ENCODE data around the gene FHIP1A. TPM values are rescaled to one million over a fixed set of nuclear protein-coding genes. Genes with fewer than 3 reads are reported as not detected.
A peak's percentile ranks its signal among the peaks of the same experiment; 100 is the strongest.

The FHIP1A gene
- total and polyA plus RNA-seq, 2 of the 13 experiments (the other 11 are each of a cell fraction or from before 2014, with no cell fraction given), result 4.1 to 6.2 TPM

GRCh38 chr4:151408630-151409469 is at the start of gene FHIP1A (continued):
- TF ChIP-seq SETDB1 (CRISPR knock-in tag; IDR thresholded peaks at IDR 0.05; ENCODE audit: borderline replicate concordance) (no peak), ZNF816 (CRISPR knock-in tag; IDR thresholded peaks at IDR 0.05; ENCODE audit: borderline replicate concordance) (no peak), DNMT1 (CRISPR knock-in tag; IDR thresholded peaks at IDR 0.05) (no peak), MLX (CRISPR knock-in tag; IDR thresholded peaks at IDR 0.05) (peak; percentile 37; the same call in 1 of the 2 replicates), MYC (CRISPR knock-in tag; IDR thresholded peaks at IDR 0.05; ENCODE audit: borderline replicate concordance) (peak; percentile 38; the same call in 1 of the 2 replicates), ATF7 (IDR thresholded peaks at IDR 0.05) (no peak), ATF7 (CRISPR knock-in tag; IDR thresholded peaks at IDR 0.05) (no peak), RBM22 (optimal IDR thresholded peaks at IDR 0.05; ENCODE audit: low read length) (no peak), SMAD3 (CRISPR knock-in tag; IDR thresholded peaks at IDR 0.05) (no peak; the same call in 1 of the 2 replicates), PRDM15 (CRISPR knock-in tag; IDR thresholded peaks at IDR 0.05) (no peak), ZNF703 (CRISPR knock-in tag; IDR thresholded peaks at IDR 0.05; ENCODE audit: borderline replicate concordance) (no peak), ZMYM2 (CRISPR knock-in tag; IDR thresholded peaks at IDR 0.05) (no peak), HMGXB4 (CRISPR knock-in tag; IDR thresholded peaks at IDR 0.05; ENCODE audit: borderline replicate concordance in 1 of 2, low read depth in 1 of 2) (peak in 1 of 2 experiments; percentile 49; a peak in 1 of 4 replicates), ZKSCAN8 (CRISPR knock-in tag; IDR thresholded peaks at IDR 0.05; ENCODE audit: borderline replicate concordance) (no peak)

Data from HepG2 (cell line).